Stimulated activated CD8-positive, alpha-beta memory T cell treated with anti-CD3 and anti-CD28 coated beads, Interleukin-12 subunit alpha, Interleukin-12 subunit beta, amount 100 ng/mL, for 4 hours (primary cell): ENCODE data around the gene FAM72B.
"Not testable (repeated sequence)": the region's sequence is repeated elsewhere in the genome, so short reads cannot be mapped to it uniquely, and the experiment has no call there.

Experiments
- DNase-seq: peaks from one replicate; pipeline ENCODE4 v3.0.0-alpha.2; 2020; ENCODE audit warnings: low read depth

The FAM72B gene

GRCh38 chr1:121152788-121153187, 31.4 kb downstream of the FAM72B start:
- DNase-seq = not testable (repeated sequence)

- not testable (repeated sequence) for DNase-seq
Measured at GRCh38 chr1:121151294-121151693, 32.8 kb downstream of the FAM72B start.

GRCh38 chr1:121148489-121149190, 35.5 kb downstream of the FAM72B start:
- not testable (repeated sequence) for DNase-seq

- DNase-seq = not testable (repeated sequence)
Measured at GRCh38 chr1:121140393-121140792, 43.7 kb downstream of the FAM72B start.

GRCh38 chr1:121131494-121131893, 52.6 kb downstream of the FAM72B start:
- DNase-seq = not testable (repeated sequence)

- not testable (repeated sequence) for DNase-seq
Measured at GRCh38 chr1:121118480-121118824, 65.7 kb downstream of the FAM72B start.
